ENCODE results near the gene FAF1.

- no peak for TF ChIP-seq CTCF (conservative IDR thresholded peaks at IDR 0.05; ENCODE audit: low read depth, low read length)
- TF ChIP-seq EZH2 (IDR thresholded peaks at IDR 0.05; ENCODE audit: borderline replicate concordance, low read depth, low read length, poor library complexity, severe bottlenecking), result no peak
These were observed 433.6 kb downstream of the FAF1 start for GRCh38 chr1:50526431-50526830.
